SK-N-MC (cell line): ENCODE data around the gene UNC50.

Source experiments
- DNase-seq: peaks from one replicate; pipeline ENCODE4 v3.0.0-alpha.2; 2011; ENCODE audit warnings: low read depth, low spot score
- H3K27ac ChIP-seq: fragments of 200-600 bp; sonication (generic); 2 replicates; pipeline ENCODE4 v1.5.1; 2016; ENCODE audit warnings: mixed run types
- H3K36me3 ChIP-seq: fragments of 200-600 bp; sonication (generic); 2 replicates; pipeline ENCODE4 v1.6.1; 2017; ENCODE audit warnings: antibody characterized with exemption, low read length, mixed read lengths; ENCODE audit not compliant: insufficient read depth
- H3K4me3 ChIP-seq: fragments of 200-600 bp; sonication (generic); 2 replicates; pipeline ENCODE4 v1.5.1; 2016
- H3K9ac ChIP-seq: fragments of 200-600 bp; sonication (generic); 2 replicates; pipeline ENCODE4 v1.8.0; 2017; ENCODE audit warnings: mixed run types, mixed read lengths; ENCODE audit not compliant: insufficient read length
- H3K9me3 ChIP-seq: fragments of 200-600 bp; sonication (generic); 2 replicates; pipeline ENCODE4 v1.6.1; 2017; ENCODE audit warnings: low read depth, mild to moderate bottlenecking, antibody characterized with exemption, low read length, moderate library complexity, mixed read lengths
- EZH2 ChIP-seq: fragments of 200-600 bp; sonication (generic); IDR thresholded peaks from one replicate; pipeline ENCODE4 v1.6.1; 2017; ENCODE audit warnings: antibody characterized with exemption
- FOXP2 ChIP-seq: optimal IDR thresholded peaks from 2 replicates; pipeline ENCODE3; 2011; ENCODE audit warnings: mild to moderate bottlenecking, moderate library complexity; ENCODE audit not compliant: insufficient read depth; ENCODE audit errors: extremely low read length, control extremely low read depth
- POLR2AphosphoS5 ChIP-seq: IDR thresholded peaks from 2 replicates; pipeline ENCODE4 v1.6.1; 2012; ENCODE audit warnings: mild to moderate bottlenecking, low read depth, low read length, borderline replicate concordance

The UNC50 gene

GRCh38 chr2:98615481-98615880, 7.1 kb downstream of the UNC50 start:
- H3K36me3 ChIP-seq: peaks cover 60% of the 10 kb centered on the region
- TF ChIP-seq EZH2: no peak
- TF ChIP-seq POLR2AphosphoS5: no peak
- no peak for TF ChIP-seq FOXP2
- no peak for DNase-seq

GRCh38 chr2:98617149-98617548, 8.8 kb downstream of the UNC50 start:
- DNase-seq: no peak
- Histone ChIP-seq H3K27ac (no peak overlapping the region), H3K36me3 (peaks cover 50% of the 10 kb centered on the region), H3K4me3 (no peak overlapping the region), H3K9ac (no peak overlapping the region), H3K9me3 (no peaks in the 10 kb centered on the region)
- TF ChIP-seq POLR2AphosphoS5: no peak
- no peak for TF ChIP-seq FOXP2
- no peak for TF ChIP-seq EZH2

More at GRCh38 chr2:98615481-98615880, 7.1 kb downstream of the UNC50 start:
- Histone ChIP-seq H3K9ac (no peak overlapping the region), H3K4me3 (no peak overlapping the region), H3K9me3 (no peaks in the 10 kb centered on the region), H3K27ac (no peak overlapping the region)

- no peak for TF ChIP-seq POLR2AphosphoS5
- Histone ChIP-seq H3K9me3 (no peaks in the 10 kb centered on the region), H3K4me3 (no peak overlapping the region), H3K27ac (no peak overlapping the region), H3K36me3 (peaks cover 6% of the 10 kb centered on the region), H3K9ac (no peak overlapping the region)
- no peak for DNase-seq
Observed at GRCh38 chr2:98623657-98624056, 15.3 kb downstream of the UNC50 start.

- Histone ChIP-seq H3K27ac (no peak overlapping the region), H3K9ac (no peak overlapping the region), H3K9me3 (no peaks in the 10 kb centered on the region), H3K4me3 (no peak overlapping the region), H3K36me3 (no peaks in the 10 kb centered on the region)
- TF ChIP-seq FOXP2 (no peak), EZH2 (no peak), POLR2AphosphoS5 (no peak)
- DNase-seq: no peak
Observed at GRCh38 chr2:98632351-98632750, 24.0 kb downstream of the UNC50 start.

- no peak for DNase-seq
- Histone ChIP-seq H3K36me3 (peaks cover 3% of the 10 kb centered on the region; the same call in 1 of the 2 replicates), H3K4me3 (no peak overlapping the region), H3K27ac (no peak overlapping the region), H3K9ac (no peak overlapping the region), H3K9me3 (no peaks in the 10 kb centered on the region)
- TF ChIP-seq POLR2AphosphoS5 (no peak), FOXP2 (no peak), EZH2 (no peak)
Observed at GRCh38 chr2:98634406-98635092, 26.2 kb downstream of the UNC50 start.

- TF ChIP-seq POLR2AphosphoS5: no peak
- TF ChIP-seq EZH2: no peak
- no peak for TF ChIP-seq FOXP2
- no peak for DNase-seq
- Histone ChIP-seq H3K36me3 (peaks cover 3% of the 10 kb centered on the region; the same call in 1 of the 2 replicates), H3K27ac (no peak overlapping the region), H3K4me3 (no peak overlapping the region), H3K9me3 (no peaks in the 10 kb centered on the region), H3K9ac (no peak overlapping the region)
Observed at GRCh38 chr2:98637401-98638147, 29.2 kb downstream of the UNC50 start.

DNA sequence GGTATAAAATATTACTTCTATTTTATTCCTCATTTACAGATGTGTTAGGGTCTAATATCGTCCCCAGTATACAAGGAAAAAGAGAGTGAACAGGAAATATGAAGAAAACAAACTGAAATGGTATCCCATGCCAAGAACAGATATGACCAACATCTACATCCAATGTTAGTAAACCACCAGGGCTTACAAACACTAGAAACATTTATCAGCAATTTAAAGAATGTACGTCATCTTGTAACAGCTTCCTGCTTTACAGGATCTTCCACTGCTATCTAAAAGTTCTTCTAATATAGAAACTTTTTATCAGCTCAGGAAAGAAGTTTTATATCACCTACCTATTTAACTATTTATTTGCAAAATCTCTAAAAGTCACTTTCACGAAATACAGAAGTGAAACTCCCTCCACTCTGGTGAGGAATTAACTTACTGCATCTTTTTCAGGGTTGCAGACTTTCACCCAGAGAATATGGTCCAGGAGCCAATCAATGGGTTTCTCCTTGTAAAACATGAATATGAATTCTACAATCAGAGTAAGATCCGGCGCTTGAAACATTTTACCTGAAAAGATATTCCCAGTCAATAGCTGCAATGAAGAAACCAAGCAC, 35.2 kb downstream of the UNC50 start:
- no peak for DNase-seq
- no peak overlapping the region for H3K9ac ChIP-seq
- TF ChIP-seq FOXP2 (no peak), EZH2 (no peak), POLR2AphosphoS5 (no peak)
- no peak overlapping the region for H3K4me3 ChIP-seq
- no peaks in the 10 kb centered on the region for H3K9me3 ChIP-seq
- H3K36me3 ChIP-seq: no peaks in the 10 kb centered on the region
- no peak overlapping the region for H3K27ac ChIP-seq

- no peak for DNase-seq
- no peak overlapping the region for H3K27ac ChIP-seq
- no peak overlapping the region for H3K4me3 ChIP-seq
- no peak overlapping the region for H3K9ac ChIP-seq
- no peaks in the 10 kb centered on the region for H3K9me3 ChIP-seq
- TF ChIP-seq POLR2AphosphoS5 (no peak), EZH2 (no peak), FOXP2 (no peak)
- no peaks in the 10 kb centered on the region for H3K36me3 ChIP-seq
Observed at GRCh38 chr2:98647636-98648035, 39.2 kb downstream of the UNC50 start.

DNA sequence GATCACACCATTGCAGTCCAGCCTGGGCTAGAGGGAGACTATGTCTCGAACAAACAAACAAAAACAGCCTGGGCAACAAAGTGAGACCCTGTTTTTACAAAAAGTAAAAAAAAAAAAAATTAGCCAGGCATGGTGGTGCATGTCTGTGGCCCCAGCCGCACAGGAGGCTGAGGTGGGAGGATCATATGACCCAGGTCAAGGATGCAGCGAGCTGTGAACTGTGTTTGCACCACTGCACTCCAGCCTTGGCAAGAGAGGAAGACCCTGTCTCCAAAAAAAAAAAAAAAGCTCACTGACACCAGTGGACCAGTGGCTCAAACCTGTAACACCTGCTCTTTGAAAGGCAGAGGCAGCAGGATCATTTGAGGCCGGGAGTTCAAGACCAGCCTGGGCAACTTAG, 40.1 kb downstream of the UNC50 start:
- Histone ChIP-seq H3K27ac (no peak overlapping the region), H3K36me3 (no peaks in the 10 kb centered on the region), H3K9ac (no peak overlapping the region), H3K9me3 (no peaks in the 10 kb centered on the region), H3K4me3 (no peak overlapping the region)
- TF ChIP-seq POLR2AphosphoS5 (no peak), EZH2 (no peak)
- no peak for DNase-seq
